GM21526 (cell line): Measurements from ENCODE around the gene DYNC2H1.

Source experiments
- ATAC-seq: cut with Tn5 transposase; IDR thresholded peaks from one replicate; pipeline ENCODE4 v1.9.1; 2021; ENCODE audit warnings: moderate library complexity; ENCODE audit not compliant: unreplicated experiment, low FRiP score

Gene DYNC2H1, protein sequence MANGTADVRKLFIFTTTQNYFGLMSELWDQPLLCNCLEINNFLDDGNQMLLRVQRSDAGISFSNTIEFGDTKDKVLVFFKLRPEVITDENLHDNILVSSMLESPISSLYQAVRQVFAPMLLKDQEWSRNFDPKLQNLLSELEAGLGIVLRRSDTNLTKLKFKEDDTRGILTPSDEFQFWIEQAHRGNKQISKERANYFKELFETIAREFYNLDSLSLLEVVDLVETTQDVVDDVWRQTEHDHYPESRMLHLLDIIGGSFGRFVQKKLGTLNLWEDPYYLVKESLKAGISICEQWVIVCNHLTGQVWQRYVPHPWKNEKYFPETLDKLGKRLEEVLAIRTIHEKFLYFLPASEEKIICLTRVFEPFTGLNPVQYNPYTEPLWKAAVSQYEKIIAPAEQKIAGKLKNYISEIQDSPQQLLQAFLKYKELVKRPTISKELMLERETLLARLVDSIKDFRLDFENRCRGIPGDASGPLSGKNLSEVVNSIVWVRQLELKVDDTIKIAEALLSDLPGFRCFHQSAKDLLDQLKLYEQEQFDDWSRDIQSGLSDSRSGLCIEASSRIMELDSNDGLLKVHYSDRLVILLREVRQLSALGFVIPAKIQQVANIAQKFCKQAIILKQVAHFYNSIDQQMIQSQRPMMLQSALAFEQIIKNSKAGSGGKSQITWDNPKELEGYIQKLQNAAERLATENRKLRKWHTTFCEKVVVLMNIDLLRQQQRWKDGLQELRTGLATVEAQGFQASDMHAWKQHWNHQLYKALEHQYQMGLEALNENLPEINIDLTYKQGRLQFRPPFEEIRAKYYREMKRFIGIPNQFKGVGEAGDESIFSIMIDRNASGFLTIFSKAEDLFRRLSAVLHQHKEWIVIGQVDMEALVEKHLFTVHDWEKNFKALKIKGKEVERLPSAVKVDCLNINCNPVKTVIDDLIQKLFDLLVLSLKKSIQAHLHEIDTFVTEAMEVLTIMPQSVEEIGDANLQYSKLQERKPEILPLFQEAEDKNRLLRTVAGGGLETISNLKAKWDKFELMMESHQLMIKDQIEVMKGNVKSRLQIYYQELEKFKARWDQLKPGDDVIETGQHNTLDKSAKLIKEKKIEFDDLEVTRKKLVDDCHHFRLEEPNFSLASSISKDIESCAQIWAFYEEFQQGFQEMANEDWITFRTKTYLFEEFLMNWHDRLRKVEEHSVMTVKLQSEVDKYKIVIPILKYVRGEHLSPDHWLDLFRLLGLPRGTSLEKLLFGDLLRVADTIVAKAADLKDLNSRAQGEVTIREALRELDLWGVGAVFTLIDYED (N-terminal part only)

DNA sequence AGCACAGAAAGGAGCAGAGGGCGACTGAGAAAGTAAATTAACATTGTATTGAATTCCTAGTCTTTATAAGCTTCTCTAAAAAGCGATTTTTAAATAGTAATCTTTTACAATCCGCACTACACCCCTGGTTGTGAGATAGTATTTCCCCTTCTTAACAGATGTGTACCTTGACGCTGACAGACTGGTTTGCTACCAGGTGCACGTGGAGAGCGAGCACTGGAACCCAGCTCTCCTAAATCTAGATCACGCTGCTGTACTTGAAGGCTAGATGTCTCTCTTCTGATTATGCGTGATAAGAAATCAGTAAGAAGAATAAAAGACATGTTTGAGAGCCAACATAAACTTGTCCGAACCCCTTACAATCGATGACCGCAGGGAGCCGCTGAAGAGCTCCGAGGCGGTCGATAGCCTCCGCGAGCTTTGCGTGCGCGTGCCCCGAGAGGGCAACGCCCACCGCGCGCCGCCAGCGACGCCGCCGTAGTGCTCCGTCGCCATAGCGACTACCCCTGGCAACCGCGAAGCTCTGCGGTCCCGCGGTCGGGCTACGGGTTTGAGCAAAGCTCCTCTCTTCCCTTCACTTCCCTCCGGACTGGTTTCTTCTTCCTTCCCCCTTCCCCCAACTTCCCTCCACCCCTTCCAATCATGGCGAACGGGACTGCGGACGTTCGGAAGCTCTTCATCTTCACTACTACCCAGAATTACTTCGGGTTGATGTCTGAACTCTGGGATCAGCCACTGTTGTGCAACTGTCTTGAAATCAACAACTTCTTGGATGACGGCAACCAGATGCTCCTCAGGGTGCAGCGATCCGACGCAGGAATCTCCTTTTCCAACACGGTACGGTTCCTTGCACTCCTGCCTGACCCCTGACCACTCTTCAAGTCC, at the start of gene DYNC2H1:
Gene DYNC2H1 (plus strand): TSS at position 494 of the 885 bp plus-strand sequence. CDS start 149 bp downstream, at position 643.
- peak; percentile 100 for ATAC-seq

DNA sequence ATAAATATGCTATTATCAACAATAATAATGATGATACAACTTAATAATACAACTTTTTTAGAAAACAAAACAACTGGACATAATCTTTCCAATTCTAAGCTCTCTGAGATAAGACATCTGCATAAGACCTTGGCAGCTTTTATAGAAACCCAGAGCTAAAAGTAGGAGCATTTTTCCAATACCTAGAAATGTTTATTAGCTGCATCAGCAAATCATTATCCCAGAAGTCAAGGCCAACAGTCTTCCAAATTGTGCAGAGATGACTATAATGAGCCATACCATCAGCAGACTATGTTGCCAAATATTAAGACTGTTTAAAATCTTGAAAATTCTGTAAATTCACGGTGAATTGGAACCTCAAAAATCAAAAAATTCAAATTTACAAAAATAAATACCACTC, 47.6 kb upstream of the DYNC2H1 start:
- ATAC-seq, result no peak

DNA sequence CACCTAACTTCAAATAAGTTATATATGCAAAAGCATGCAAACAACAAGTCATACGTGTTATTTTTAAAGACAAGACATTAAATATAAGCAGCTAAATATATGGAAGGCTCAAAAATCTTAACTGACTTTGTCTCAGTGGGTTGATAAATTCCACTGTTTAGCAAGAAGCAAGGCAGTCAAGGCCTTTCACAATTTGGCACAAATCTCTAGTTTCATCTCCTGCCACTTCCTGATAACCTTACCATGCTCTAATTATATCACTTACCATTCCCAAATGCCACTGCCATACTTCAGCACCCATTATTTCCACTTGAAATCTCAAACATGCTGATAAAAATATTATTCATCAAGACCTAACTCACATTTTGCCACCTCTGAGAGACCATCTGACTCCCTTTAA, 42.1 kb upstream of the DYNC2H1 start:
- ATAC-seq, result no peak

DNA sequence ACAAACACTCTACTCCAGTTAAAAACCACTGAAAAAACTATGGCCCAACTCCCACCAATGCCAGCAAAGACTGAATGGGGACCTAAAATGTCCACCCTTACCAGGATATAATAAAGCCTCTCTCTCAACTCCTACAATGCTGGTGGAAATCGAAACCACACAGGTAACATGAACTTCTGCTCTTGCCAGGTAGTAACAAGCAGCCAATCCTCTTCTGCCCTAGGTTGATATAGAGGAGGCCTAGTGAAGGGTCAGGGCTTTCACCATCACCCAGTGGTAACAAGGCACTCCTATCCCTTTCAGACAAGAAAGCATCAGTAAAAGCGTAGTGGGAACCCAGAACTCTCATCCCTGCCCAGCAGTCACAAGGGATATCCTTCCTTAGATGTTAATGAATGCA, 39.9 kb upstream of the DYNC2H1 start:
- ATAC-seq, result no peak

DNA sequence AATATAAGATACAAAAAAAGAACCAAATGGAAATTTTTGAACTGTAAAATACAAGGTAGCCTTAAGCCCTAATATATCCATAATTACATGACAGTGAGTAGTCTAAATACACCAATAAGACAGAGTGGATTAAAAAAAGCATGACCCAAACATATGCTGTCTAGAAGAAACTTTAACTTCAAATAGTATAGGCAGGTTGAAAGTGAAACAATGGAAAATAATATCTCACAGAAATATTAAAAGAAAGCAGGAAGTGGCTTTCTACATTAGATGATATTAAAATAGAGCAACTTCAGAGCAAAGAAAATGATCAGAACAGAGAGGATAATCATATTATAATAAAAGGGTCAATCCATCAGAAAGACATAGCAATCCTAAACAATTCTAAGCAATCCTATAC, 39.1 kb upstream of the DYNC2H1 start:
- no peak for ATAC-seq

DNA sequence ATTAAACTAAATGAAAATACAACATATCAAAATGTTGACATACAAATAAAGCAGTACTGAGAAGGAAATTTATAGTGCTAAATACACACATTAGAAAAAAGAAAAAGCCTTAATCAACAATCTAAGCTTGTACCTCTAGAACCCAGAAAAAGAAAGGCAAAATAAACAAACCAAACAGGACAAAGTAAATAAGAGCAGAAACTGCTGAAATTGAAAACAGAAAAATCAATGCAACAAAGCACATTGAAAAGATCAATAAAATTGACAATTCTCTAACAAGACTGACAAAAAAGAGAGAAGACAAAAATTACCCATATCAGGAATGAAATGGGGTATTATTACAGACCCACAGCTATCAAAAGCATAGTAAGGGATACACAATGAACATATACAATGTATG, 38.2 kb upstream of the DYNC2H1 start:
- ATAC-seq, result no peak

DNA sequence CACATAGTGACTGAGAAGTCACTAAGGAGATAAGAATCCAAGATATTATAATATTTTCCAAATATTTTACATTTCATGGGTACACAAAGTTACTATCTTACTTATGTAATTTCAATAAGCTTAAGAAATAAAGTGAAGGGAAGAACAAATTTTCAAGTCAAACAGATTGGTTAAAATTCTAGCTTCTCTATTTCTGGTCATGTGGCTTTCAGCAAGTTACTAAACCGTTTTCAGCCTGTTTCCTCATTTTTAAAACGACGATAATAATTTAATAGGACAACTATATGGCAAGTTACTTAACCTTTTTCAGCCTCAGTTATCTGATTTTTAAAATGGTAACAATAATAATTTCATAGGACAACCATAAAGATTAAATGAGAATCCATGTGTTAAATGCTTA, 32.9 kb upstream of the DYNC2H1 start:
- no peak for ATAC-seq

DNA sequence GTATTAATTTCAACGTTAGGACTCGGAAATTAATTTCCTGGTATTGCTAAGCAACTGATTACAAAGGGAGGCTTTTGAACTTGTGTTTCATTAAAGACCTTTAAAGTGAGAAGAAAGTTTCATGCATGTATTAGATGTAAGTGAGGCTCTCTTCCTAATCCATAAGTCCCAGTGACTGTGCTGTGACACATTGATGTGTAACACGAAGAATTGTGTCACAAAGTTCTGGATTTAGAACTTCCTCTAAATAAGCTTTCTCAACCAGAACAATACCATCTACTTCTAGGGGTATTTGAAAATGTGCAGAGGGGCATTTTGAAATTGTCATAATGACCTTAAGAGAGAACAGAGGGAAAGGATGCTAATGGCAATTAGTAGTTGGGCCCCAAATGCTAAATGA, 31.7 kb upstream of the DYNC2H1 start:
- ATAC-seq, result no peak

DNA sequence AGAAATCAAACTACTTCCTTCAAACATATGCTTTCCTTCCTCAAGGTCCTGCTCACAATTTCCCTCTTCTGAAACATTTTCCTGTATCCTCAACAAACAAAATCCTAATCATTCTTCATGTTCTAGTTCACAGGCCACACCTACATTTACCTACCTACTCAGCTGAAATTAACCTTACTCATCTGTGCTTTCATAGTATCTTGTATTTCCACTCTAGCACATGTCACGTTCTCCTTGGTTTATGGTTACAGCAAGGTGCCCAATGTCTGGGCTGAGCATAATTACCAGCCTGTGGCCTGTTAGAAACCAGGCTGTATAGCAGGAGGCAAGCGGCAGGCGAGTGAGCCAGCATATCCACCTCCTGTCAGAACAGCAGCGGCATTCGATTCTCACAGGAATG, 30.5 kb upstream of the DYNC2H1 start:
- no peak for ATAC-seq

DNA sequence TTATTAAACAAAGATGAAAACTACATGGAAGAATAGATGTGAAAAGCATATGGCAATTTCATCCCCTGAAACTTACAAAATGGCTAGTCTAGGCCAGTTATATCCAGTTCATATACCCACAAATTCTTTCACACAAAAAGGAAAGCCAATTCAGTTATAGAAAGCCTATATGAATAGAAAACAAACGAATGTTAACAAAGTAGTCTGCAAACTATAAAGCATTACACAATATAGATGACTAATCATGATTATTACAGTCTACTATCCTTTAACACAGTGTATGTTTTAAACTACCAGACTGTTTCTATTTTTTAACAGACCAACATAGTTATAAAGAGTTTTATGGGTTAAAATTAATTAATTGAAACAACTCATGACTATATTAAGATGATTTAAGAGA, 29.4 kb upstream of the DYNC2H1 start:
- no peak for ATAC-seq

DNA sequence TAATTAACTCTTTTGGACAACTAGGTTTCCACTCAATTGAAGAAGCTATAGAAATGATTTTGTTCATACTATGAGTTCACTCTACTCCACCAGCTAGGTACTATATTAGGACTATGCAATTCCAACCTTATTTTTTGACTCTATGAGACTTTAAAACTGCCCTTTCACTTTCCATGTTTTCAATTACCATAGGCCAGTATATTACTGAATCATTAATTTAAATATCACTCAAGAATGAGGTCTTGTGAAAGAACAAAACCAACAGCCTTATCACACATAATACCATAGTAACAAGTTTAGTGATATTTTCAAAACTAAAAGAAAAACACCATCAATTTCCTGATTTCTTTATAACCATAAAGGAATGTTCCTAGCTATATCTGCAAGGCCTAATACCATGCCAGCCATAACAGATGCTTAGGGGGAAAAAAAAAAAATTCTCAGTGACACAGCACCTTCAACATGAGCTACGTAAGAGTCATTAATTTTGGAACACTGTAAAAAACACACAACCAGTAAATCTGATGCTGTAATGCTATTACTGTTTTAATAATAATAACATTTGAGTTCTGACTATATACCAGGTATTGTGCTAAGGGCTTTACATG, 23.4 kb upstream of the DYNC2H1 start:
- no peak for ATAC-seq

DNA sequence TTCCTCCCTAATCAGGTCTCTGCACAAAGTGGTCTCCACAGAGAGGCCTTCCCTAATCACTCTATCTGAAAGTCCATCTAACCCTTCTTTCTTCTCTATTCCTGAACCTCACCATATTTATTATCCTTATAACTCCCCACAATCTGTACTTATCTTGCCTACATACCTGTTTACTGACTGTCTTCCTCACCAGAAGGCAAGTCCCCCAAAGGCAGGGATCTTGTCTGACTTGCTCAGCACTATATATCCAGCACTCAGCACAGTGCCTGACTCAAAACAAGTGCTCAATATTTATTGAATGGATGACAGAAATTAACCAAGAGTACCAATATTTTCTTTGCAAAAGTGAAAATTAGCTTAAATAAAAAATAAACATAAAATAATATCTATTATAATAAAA, 22.8 kb upstream of the DYNC2H1 start:
- ATAC-seq, result no peak

DNA sequence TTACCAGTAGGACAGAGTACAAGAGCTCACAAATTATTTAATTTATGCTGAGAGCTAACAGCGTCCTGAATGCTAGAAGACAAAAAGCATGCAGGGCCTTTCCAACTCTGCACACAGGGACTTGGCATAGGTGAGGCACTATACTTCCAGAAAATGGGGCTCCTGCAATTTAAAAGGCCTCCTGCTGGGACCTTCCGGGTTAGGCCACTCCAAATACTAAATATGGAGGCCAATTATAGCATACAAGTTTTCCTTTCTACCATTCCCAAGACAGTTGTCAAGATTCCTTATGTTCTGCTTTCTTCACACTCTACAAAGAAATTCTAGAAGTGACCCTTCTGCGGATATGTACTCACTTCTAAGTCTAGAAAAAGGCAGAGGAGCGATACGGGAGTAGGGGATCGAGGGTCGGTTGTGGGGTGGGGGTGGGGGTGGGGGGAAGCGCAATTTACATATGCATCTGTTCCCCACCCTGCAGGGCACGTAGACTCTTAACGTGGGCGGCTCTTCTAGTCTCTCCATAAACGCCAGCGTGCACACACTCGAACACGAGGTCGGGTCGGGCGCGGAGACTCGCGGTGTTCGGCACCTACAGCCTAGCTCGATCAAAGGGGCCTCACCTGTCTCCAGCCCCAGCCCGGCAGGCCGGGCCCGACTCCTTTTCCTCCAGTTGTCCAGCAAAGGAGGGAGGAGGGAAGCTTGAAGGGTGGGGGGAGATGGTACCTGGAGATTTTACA, 18.0 kb upstream of the DYNC2H1 start:
- peak; percentile 55 for ATAC-seq

DNA sequence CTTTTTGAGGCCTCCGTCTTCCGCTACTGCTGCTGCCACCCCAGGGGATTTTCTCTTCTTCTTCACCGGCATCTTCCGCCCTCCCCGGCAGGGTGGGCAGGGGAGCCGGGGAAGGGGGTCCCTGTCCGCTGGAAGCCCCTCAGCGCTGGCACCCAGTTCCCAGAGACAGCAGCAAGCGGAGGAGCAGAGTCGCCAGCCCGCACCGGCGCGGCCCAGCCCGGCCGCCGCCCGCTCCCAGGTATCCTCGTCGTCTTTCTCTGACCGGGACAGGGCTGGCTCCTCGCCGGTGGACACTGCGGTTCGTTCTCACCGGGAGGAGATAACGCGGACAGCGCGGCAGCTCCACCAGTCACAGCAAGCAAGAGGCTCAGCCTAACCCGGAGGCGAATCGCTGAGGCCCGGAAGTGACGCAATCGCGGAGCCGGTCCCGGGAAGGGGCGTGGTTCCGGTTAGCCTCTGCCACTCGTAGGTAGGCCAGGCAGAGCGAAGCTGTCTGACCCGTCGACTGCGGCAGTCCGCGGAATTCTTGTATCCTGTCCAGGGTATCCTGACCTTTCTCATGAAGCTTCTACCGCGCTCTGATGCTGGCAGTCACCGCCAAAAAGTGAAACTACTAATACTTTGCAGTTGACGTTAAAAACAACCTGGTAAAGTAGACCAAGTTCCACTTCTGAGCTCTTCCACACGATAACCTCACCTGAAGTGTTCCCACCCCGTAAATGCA, 17.3 kb upstream of the DYNC2H1 start, which contains the start of gene DCUN1D5:
Gene DCUN1D5 (minus strand): TSS at position 360 of the 724 bp plus-strand sequence. CDS start 288 bp downstream, at position 72.
- ATAC-seq, result peak; percentile 100

DNA sequence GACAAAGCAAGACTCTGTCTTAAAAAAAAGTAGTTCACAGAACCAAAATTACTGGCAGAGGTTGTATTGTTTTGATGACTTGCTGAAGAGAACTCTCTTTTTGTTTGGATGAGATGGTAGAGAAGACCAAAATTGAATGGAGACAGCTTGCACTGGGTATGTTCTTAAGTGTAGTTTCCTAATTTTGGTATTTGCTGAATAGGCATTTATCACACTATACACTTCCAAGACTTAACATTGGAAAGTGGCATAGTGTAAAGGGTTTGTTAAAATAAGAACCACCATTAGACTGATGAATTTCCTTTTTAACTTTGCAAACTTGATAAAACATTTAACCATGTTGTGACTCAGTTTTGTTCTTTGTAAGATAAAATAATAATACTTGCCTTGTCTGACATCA, 11.9 kb upstream of the DYNC2H1 start:
- no peak for ATAC-seq

DNA sequence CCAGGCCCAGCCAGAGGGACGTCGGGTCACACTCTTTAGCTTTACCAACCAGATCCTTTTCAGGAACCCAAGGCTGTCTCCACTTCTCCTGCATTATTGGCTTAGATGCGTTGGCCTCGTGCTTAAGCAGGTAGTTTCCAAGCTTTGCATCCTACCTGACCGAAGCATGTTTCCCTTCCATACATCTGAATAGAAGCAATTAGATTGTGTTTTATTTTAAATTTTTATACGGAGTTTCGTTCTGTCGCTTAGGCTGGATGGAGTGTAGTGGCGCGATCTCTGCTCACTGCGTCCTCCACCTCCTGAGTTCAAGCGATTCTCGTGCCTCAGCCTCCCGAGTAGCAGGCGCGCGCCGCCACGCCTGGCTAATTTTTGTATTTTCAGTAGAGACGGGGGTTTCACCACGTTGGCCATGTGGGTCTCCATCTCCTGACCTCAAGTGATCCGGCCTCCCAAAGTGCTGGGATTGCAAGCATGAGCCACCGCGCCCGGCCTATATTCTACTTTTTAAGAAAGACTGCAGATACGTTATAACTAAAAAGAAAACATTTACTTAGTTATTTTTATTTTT, 677 bp downstream of the DYNC2H1 start:
- peak; percentile 11 for ATAC-seq

DNA sequence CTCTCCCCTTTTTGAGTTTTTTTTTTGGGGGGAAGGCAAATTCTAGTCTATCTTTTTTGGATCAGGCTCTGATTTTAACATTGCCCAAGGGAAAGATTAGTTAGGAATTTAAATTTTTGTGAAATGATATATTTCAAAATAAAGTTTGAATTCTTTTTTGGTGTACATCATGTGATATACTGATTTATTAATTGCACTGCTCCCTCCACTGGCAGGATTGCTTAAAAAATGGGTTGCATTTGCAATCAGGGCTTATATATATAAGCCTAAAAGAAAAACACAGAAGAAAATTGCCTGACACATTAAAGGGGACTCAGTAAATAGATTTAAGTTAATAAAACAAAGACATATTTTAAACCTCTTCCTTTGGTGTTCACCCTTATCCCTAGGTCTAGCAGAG, 1.2 kb downstream of the DYNC2H1 start:
- no peak for ATAC-seq

DNA sequence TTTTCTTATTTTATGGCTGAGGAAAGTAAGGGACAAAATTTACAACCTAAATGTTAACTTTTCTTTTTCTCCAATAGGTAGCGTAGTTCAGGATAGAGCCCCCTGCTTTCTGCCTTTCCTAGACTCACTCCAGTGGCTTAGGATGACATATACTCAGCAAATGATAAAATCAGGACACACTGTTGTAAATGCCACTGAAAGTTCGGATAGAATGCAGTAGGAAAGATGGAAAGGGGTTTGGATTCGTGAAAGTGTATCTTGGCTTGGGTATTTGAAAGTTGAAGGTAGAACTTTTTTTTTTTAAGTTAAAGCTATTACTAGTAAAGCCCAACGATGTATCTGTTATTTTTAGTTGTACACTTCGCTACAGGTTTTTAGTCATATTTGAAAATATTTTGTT, 2.2 kb downstream of the DYNC2H1 start:
- no peak for ATAC-seq
